SIG-M5 treated with dmso at 0.1 percent for 504 hours (cell line): ENCODE results near the gene SNAI3.

ENCODE experiments used
- DNase-seq: peaks from one replicate; lab custom pipeline; 2025; ENCODE audit not compliant: unreplicated experiment; lab: John Stamatoyannopoulos, UW

The SNAI3 gene

DNA sequence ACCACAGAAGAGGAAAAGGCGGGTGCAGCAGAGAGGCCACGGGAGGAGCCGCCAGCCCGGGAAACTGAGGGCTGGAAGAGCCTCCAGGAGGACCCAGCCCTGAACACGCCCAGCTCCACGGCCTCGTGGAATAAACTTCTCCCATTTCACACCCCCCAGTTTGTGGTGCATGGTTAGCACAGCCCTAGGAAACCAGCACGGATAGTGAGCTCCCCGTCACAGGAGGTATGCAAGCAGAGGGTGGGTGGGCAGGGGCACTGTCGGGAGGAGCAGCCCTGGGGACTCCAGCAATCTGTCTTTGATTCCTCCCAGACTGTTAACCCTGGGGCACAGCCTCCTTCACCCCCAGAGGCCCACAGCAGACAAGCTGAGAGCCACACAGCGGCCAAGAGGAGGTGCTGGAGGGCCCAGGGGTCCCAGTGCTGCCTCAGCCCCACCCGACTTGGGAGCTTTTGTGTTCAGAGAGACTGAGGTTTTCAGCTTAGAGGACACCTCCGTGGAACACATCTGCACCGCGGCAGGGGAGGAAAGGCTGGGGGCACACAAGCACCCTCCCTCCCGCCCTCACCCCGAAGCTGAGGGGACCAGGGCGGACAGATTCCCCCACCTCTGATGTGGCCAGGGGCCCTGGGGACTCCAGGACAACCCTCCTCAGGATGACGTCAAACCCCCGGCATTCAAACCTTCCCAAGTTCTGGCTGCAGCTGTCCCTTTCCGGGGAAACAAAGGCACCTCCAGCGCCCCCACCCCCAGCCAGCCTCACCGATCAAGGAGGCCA, 49.6 kb downstream of the SNAI3 start:
- DNase-seq: no peak

DNA sequence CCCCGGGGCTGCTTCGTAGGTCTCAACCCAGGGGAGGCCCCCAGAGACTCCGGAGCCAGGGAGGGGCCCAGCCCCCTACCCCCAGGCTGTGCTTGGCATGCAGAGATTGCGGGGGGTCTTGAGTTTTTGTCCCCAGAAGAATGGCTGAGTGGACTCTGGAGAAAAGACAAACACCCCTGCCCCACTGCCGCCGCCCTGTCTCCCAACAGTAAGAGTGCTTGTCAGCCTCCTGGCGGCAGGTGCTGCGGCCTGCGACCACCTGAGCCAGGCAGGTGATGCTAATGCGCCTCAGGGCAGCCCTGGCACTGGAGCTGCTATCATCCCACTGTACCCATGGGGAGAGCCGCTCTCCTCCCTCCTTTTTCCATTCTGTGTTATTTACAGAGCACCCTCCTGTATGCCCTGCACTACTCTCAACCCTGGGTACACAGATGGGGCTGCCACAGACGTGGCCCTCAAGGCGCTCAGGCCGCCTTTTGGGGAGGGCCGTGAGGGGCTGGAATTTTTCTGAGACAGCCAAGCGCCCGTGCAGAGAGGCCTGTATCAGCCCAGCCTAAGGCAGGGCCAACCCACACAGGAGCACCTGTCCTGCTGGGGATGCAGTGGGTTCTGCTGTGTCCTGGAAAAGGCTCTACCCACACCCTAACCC, 50.5 kb downstream of the SNAI3 start:
- no peak for DNase-seq

DNA sequence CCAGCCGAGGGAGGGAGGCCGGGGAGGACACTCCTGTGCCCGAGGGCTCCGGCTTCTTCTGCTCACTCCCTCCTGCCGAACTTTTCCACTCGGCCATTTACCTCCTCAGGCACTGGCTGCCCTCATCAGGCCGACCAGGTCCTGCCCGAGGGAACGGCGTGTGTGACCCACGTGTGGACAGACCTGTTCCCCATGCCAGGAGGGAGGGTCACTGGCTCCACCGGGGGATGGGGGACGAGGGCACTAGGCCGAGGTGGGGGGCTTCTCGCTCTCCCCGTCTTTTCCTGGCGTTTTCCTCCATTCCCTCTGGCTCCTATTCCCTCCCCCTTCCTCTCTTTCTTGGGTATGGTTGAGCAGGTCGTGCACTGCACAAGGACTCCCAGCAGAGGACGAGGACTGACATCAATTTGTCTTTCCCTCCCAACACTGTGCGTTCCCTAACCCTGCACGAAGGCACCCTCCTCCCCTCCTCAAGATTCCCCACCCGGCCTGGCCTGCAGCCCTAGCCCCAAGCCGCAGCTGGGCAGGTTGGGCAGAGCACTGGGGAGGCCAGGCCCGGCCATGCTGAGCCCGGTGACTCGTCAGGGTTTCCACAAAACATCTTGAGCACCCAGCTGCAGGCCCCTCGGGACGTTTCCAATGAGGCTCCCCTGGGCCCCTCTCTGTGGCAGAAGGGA, 51.2 kb downstream of the SNAI3 start:
- DNase-seq: no peak

DNA sequence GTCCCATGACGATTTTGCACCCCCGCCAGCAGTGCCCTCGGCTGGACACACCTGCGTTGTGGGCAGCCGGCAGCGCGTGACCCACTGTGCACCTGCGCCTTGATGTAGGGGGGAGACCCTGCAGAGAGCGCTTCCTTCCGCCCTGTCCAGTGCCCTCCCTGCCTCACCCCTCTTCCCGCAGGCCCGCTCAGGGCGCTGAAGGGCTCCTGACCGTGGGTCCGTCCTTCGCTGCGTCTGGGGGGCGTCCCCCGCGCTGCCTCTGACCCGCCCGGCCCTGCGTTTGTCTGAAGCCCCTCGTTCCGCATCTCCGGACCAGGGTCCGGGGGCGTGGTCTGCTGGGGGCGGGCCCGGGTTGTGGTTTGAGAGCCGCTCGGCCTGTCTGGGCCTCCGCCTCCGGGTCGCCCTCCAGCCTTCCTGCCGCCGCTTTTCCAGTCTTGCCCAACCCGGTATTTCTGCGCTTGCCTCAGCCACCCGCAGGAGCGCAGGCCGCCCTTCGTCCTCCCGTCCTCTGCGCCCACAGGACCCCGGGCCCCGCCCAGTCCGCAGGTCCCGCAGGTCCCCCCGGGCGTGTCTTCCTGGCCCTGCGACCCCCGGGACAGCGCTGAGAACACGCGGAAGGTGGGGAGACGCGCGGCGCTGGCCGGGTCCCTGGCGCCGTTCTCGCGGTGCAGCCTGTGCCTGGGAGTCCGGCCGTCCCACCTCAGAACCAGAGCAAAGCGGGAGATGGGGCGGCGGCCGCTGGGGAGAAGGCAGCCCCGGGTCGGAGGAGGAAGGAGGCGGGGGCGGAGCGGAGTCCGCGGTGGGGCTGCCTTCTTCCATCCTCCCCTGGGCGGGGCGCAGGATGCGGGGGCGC, 51.9 kb downstream of the SNAI3 start:
- peak; percentile 13 for DNase-seq

DNA sequence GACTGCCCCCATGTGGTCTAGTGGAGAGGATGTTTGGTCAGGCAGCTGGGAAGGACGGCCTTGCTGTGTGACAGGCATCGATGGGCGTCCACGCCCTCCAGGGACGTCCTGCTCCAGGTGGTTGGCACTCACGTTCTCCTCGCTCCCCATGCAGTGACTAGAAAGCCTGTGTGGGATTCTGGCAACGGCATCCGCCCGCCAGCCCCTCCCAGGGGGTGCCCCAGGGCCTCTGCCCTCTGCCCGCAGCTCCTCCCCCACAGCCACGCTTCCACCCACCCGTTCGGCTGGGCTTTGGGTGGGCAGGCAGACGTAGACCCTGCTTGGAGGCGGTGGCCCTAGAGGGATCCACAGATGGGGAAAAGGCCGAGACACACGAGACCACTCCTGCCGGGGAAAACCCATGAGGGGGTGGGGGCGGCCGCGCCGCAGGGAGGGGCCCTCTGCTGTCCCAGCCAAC, 52.6 kb downstream of the SNAI3 start:
- DNase-seq: no peak

DNA sequence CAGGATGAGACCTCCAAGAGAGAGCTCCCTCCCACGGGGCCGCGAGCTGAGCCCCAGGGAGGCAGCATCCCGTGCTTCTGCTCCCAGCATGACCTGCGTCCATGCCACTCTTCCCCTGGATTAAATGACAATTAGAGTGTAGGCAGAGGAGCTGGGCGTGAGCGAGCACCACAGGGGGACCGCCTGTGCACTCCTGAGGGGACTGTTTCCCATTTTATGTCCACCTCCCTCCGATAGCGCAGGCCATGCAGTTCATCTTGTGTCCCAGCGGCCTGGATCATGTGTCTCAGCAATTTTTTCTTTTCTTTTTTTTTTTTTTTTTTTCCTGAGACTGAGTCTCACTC, 53.7 kb downstream of the SNAI3 start:
- DNase-seq: no peak

DNA sequence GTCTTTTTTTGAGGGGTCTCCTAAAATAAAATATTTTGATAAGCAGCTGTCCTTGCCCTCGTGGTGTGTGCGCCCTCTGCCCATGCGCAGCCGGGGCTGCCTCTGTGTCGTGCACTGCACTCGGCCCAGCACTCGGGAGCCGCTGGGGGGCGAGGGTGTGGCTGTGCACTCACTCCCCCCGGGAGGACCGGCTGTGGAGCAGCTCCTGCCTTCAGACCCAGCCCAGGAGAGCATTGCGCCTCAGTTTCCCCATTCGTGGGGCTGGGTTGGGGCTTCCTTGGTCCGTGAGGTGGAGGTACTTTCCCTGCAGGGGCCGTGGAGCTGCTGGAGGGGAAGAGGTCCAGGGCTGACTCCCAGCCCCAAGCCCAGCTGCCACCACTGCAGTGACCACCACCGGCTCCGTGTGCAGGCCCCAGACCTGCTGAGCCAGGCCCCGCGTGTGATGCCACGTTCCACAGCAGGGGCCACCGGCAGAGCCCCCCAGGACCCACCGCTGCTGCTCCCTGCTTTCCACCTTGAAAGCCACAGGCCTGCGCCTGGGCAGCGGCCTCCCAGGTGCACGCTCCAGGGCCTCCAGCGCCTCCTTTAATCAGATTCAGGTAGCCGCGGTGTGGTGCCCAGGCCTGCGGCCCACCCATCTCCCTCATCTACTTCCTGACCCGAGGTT, 54.3 kb downstream of the SNAI3 start:
- no peak for DNase-seq

DNA sequence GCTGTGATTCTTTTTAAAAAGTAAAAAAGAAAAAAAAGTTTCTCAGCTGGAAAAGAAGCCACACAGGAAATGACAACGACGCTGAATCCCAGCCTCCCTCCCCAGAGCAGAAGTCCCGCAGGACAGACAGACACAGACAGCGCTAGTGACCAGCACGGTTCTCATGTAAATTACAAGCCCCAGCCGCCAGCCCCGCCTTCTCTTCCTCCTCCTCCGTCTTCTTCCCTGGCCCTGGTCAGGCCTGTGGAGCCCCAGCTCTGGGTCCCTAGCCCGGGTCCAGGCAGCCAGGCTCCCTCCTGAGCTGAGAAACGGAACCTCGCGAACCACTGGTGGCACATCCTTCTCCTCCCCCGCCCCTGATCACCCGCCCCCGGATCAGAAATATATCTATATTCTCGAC, 54.9 kb downstream of the SNAI3 start:
- no peak for DNase-seq

DNA sequence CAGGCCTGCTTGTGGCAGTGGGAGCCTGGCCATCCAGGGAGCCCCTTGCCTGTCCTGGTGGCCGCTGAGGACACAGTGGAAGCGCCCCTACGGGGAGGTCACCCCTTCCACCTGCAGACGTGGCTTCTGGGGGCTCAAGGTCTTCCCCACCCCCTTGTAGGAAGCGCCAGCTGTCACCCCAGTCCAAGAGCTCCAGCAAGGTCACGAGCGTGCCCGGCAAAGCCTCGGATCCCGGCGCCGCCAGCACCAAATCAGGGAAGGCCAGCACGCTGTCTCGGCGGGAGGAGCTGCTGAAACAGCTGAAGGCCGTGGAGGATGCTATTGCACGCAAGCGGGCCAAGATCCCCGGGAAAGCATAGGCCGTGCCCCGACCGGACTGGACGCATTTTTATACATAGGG, 55.4 kb downstream of the SNAI3 start:
- no peak for DNase-seq

DNA sequence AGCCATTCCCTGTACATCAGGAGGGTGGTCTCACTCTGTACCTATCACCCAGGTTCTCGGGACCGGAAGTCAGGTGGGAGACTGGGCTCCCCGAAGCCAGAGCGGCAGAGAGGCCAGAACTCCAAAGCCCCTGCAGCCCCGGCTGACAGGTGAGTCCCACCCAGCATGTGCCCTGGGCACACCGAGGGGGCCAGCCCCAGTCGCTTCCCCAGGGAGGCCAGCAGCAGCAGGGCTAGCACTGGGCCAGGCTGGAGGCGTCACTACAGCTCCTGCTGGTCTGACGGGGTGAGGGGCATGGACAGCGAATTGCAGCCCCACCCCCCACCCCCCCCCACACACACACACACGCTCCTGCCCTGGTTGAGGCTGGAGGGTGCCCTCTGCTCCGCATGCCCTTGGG, 55.9 kb downstream of the SNAI3 start:
- no peak for DNase-seq

DNA sequence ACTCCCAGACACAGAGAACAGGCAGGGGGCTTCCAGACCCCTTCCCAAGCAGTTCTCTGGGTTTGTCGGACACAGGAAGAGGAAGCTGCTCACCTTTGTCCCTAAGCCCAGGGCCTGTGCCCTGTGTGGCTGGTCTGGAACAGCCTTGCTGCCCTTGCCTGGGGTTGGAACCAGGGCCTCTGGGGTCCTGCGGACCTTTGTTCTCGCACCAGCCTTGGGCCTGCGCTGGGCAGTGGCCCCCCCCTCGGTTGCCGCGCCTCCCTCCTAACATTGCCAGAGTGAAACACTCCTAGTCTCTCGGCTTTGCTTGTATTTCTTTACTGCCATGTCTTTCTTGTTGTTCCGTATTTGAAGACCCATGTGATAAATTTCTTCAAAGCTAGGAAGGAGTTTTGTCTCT, 56.5 kb downstream of the SNAI3 start:
- no peak for DNase-seq

DNA sequence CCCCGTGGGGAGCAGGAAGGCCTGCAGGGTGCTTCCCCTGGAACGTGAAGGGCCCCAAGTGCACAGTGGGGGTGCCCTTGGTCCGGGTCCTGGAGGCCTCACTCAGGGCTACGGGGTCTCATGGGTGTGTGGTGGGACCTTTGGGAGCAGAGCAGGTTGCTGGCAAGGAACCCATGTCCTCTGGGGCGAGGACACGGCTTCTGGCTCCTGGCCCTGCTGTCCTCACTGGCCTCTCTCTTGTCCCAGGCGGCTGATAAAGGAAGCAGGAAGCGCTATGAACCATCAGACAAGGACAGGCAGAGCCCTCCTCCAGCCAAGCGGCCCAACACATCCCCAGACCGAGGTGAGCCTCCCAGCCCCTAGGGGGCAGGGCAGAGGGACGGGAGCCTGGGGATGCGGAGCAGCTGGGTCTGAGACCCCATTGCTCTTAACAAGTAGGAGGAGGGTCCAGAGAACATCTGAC, 57.8 kb downstream of the SNAI3 start:
- DNase-seq: no peak
